Kidney epithelial cell (primary cell): Measurements from ENCODE around the gene HAPSTR1. TPM values are rescaled to one million over a fixed set of nuclear protein-coding genes. Genes with fewer than 3 reads are reported as not detected.

ENCODE experiments used
- DNase-seq: peaks from one replicate; pipeline ENCODE4 v3.0.0-alpha.2; 2010; ENCODE audit warnings: low read depth
- H3K27me3 ChIP-seq: 2 replicates; pipeline ENCODE4 v1.6.0; 2011; ENCODE audit warnings: low read length; ENCODE audit not compliant: control insufficient read depth, insufficient read depth
- H3K36me3 ChIP-seq: 2 replicates; pipeline ENCODE4 v1.5.1; 2011; ENCODE audit warnings: low read length; ENCODE audit not compliant: control insufficient read depth, insufficient read depth
- H3K4me3 ChIP-seq: 2 replicates; pipeline ENCODE4 v1.5.1; 2011; ENCODE audit warnings: low read depth, mild to moderate bottlenecking, control low read depth, low read length
- total RNA-seq: library from RNA; depleted of rRNA; stranded (reverse); fragments of >200 nt; gene quantifications from 2 replicates; pipeline ENCODE4 v1.2.3, GENCODE V29; 2015
- TF ChIP-seq, protein P1 (sequence below): IDR thresholded peaks from 2 replicates; pipeline ENCODE4 v1.5.1; 2011; ENCODE audit warnings: mild to moderate bottlenecking, moderate library complexity, low read length, control low read depth, inconsistent platforms; ENCODE audit not compliant: insufficient read depth, poor library complexity, severe bottlenecking

Gene HAPSTR1
- total RNA-seq, 1 donor from 2014 or later, result 78.2 TPM

- Histone ChIP-seq H3K27me3 (no peaks in the 10 kb centered on the region), H3K4me3 (no peak overlapping the region), H3K36me3 (no peaks in the 10 kb centered on the region)
- TF ChIP-seq, protein P1, sequence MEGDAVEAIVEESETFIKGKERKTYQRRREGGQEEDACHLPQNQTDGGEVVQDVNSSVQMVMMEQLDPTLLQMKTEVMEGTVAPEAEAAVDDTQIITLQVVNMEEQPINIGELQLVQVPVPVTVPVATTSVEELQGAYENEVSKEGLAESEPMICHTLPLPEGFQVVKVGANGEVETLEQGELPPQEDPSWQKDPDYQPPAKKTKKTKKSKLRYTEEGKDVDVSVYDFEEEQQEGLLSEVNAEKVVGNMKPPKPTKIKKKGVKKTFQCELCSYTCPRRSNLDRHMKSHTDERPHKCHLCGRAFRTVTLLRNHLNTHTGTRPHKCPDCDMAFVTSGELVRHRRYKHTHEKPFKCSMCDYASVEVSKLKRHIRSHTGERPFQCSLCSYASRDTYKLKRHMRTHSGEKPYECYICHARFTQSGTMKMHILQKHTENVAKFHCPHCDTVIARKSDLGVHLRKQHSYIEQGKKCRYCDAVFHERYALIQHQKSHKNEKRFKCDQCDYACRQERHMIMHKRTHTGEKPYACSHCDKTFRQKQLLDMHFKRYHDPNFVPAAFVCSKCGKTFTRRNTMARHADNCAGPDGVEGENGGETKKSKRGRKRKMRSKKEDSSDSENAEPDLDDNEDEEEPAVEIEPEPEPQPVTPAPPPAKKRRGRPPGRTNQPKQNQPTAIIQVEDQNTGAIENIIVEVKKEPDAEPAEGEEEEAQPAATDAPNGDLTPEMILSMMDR, result no peak
- DNase-seq, result no peak
These were observed 35.2 kb downstream of the HAPSTR1 start for GRCh38 chr16:9126609-9127008.

DNA sequence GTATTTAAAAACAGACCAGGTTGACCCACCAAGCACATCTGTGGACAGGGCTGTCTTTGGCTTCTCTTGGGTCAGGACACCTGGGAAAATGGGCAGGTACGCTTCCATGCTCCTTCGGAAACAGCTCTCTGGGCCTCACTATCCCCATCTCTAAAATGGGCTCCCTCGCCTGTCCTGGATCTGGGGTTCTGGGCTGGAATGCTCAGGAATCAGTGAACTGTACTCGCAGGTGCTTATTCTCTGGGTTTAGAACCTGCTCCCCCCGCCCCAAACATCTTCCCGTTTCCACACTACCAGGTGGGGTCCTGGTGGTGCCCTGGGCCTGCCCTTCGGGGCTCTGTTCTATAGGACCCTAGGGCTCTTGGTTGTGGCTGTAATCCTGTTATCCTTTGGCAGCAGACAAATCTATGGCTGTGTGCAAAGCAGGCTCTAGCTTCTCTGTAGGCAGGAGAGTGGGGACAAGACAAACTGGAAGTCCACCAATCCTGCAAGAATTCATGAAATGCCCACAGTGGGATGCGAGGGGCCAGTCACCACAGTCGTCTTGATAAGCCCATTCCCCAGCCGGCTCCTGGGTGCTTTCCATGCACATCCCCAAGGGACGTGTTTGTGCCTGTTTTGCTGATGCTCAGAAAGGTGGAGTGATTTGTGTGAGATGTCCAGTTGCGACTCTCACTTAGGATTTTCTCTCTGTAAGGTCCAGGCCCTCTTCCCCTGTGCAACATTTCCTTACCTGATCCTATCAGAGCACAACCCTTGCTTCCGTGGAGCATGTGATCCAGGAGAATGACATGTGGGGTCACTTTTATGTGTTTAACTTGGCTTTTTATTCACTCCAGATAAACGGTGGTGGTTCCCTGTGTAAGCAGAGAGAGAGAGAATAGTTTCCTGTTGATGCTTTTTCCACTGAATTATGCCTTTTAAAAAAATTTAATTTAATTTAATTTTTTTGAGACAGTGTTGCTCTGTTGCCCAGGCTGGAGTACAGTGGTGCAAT lies 37.2 kb downstream of the HAPSTR1 start:
- Histone ChIP-seq H3K27me3 (no peaks in the 10 kb centered on the region), H3K4me3 (no peak overlapping the region), H3K36me3 (no peaks in the 10 kb centered on the region)
- no peak for DNase-seq
- TF ChIP-seq, protein P1, result no peak

DNA sequence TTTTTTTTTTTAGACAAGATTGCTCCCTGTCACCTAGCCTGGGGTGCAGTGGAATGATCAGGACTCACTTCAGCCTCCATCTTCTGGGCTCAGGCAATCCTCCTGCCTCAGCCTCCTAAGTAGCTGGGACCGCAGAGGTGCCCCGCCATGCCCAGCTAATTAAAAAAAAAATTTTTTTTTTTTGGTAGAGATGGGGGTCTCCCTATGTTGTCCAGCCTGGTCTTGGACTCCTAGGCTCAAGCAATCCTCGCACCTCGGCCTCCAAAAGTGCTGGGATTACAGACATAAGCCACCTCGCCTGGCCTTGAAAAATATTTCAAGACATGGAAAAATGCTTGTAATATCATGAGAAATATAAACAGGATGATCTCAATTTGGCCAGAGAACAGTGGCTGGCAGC lies 42.9 kb downstream of the HAPSTR1 start:
- TF ChIP-seq, protein P1, result no peak
- no peaks in the 10 kb centered on the region for H3K36me3 ChIP-seq
- H3K27me3 ChIP-seq, result no peaks in the 10 kb centered on the region
- DNase-seq, result no peak
- no peak overlapping the region for H3K4me3 ChIP-seq

GRCh38 chr16:9134739-9135138 lies 43.3 kb downstream of the HAPSTR1 start:
- no peaks in the 10 kb centered on the region for H3K27me3 ChIP-seq
- TF ChIP-seq, protein P1, result peak; percentile 72
- DNase-seq, result no peak
- no peaks in the 10 kb centered on the region for H3K36me3 ChIP-seq
- H3K4me3 ChIP-seq, result no peak overlapping the region

DNA sequence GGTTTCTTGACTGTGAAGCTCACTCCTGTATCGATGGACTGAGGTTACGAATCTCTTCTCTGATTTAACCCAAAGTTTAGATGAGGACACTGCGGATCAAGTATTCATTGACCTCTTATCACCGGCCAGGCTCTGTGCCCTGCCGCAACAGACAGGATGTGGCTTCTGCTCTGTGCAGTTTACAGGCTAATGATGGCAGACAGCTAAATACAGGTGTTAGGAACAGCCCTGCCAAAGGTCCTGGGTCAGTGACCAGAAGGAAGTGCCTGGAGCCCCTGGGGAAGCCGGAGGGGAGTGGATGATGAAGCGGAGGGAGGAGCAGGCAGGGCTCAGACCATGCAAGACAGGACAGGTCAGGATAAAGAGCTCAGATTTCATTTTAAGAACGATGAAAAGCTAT lies 44.4 kb downstream of the HAPSTR1 start:
- H3K4me3 ChIP-seq, result no peak overlapping the region
- DNase-seq, result no peak
- H3K27me3 ChIP-seq, result no peaks in the 10 kb centered on the region
- no peaks in the 10 kb centered on the region for H3K36me3 ChIP-seq
- TF ChIP-seq, protein P1, result no peak
